Memory B cell (primary cell): ENCODE data around the gene C1orf21.

ENCODE experiments used
- ATAC-seq: fragments of 150-1000 bp; cut with Tn5 transposase; 2 replicates; pipeline ENCODE4 v1.10.0; 2021; ENCODE audit warnings: low read depth, mild to moderate bottlenecking, moderate library complexity
- DNase-seq, 2 donors: peaks; one replicate each; pipeline ENCODE4 v3.0.0; 2022; ENCODE audit warnings: low spot score in 2 of 2
- H3K27ac Mint-ChIP-seq: one replicate; pipeline ENCODE4 v1.8.0; 2022; ENCODE audit warnings: mild to moderate bottlenecking, moderate library complexity, mixed read lengths
- H3K27me3 Mint-ChIP-seq: one replicate; pipeline ENCODE4 v1.8.0; 2022; ENCODE audit warnings: mixed read lengths
- H3K36me3 Mint-ChIP-seq: one replicate; pipeline ENCODE4 v1.8.0; 2022; ENCODE audit warnings: mild to moderate bottlenecking, mixed read lengths
- H3K4me1 Mint-ChIP-seq: one replicate; pipeline ENCODE4 v1.8.0; 2022; ENCODE audit warnings: mixed read lengths
- H3K4me3 Mint-ChIP-seq: one replicate; pipeline ENCODE4 v1.8.0; 2022; ENCODE audit warnings: mild to moderate bottlenecking, moderate library complexity, mixed read lengths
- H3K9me3 Mint-ChIP-seq: one replicate; pipeline ENCODE4 v1.8.0; 2022; ENCODE audit warnings: mixed read lengths

The C1orf21 gene

GRCh38 chr1:184660462-184661191 is 273.8 kb downstream of the C1orf21 start:
- H3K4me3 Mint-ChIP-seq: no peak overlapping the region
- ATAC-seq (no peak), DNase-seq (no peak)
- H3K27ac Mint-ChIP-seq: no peak overlapping the region
- H3K27me3 Mint-ChIP-seq: peaks cover 11% of the 10 kb centered on the region
- H3K9me3 Mint-ChIP-seq: no peaks in the 10 kb centered on the region
- H3K4me1 Mint-ChIP-seq: no peaks in the 10 kb centered on the region
- H3K36me3 Mint-ChIP-seq: no peaks in the 10 kb centered on the region

- DNase-seq: no peak
- no peaks in the 10 kb centered on the region for H3K9me3 Mint-ChIP-seq
Measured at GRCh38 chr1:184661801-184662200, 275.0 kb downstream of the C1orf21 start.

GRCh38 chr1:184664042-184664660 is 277.3 kb downstream of the C1orf21 start:
- ATAC-seq: no peak
- H3K4me3 Mint-ChIP-seq: no peak overlapping the region
- no peak for DNase-seq
- no peak overlapping the region for H3K27ac Mint-ChIP-seq
- peaks cover 14% of the 10 kb centered on the region for H3K27me3 Mint-ChIP-seq
- H3K4me1 Mint-ChIP-seq: no peaks in the 10 kb centered on the region
- no peaks in the 10 kb centered on the region for H3K36me3 Mint-ChIP-seq
- H3K9me3 Mint-ChIP-seq: no peaks in the 10 kb centered on the region

More at GRCh38 chr1:184661801-184662200, 275.0 kb downstream of the C1orf21 start:
- Mint-ChIP-seq H3K27me3 (peaks cover 12% of the 10 kb centered on the region), H3K36me3 (no peaks in the 10 kb centered on the region), H3K4me1 (no peaks in the 10 kb centered on the region), H3K4me3 (no peak overlapping the region), H3K27ac (no peak overlapping the region)
- no peak for ATAC-seq

- Mint-ChIP-seq H3K4me3 (no peak overlapping the region), H3K36me3 (no peaks in the 10 kb centered on the region), H3K27me3 (peaks cover 14% of the 10 kb centered on the region), H3K27ac (no peak overlapping the region), H3K9me3 (no peaks in the 10 kb centered on the region), H3K4me1 (no peaks in the 10 kb centered on the region)
- no peak for DNase-seq
- ATAC-seq: no peak
Measured at GRCh38 chr1:184664661-184665060, 277.8 kb downstream of the C1orf21 start.

- Mint-ChIP-seq H3K4me1 (no peaks in the 10 kb centered on the region), H3K27ac (no peak overlapping the region), H3K27me3 (peaks cover 14% of the 10 kb centered on the region), H3K9me3 (no peaks in the 10 kb centered on the region), H3K4me3 (no peak overlapping the region), H3K36me3 (no peaks in the 10 kb centered on the region)
- DNase-seq (no peak), ATAC-seq (no peak)
Measured at GRCh38 chr1:184665360-184665759, 278.5 kb downstream of the C1orf21 start.

GRCh38 chr1:184669391-184669790 is 282.6 kb downstream of the C1orf21 start:
- Mint-ChIP-seq H3K36me3 (no peaks in the 10 kb centered on the region), H3K4me3 (no peak overlapping the region), H3K4me1 (no peaks in the 10 kb centered on the region), H3K27me3 (peaks cover 21% of the 10 kb centered on the region), H3K27ac (no peak overlapping the region), H3K9me3 (no peaks in the 10 kb centered on the region)
- no peak for ATAC-seq
- no peak for DNase-seq

GRCh38 chr1:184672013-184672726 is 285.3 kb downstream of the C1orf21 start:
- ATAC-seq: no peak
- no peaks in the 10 kb centered on the region for H3K36me3 Mint-ChIP-seq
- peaks cover 19% of the 10 kb centered on the region for H3K27me3 Mint-ChIP-seq
- no peak overlapping the region for H3K27ac Mint-ChIP-seq
- H3K9me3 Mint-ChIP-seq: peaks cover 6% of the 10 kb centered on the region
- no peak for DNase-seq
- H3K4me3 Mint-ChIP-seq: no peak overlapping the region
- no peaks in the 10 kb centered on the region for H3K4me1 Mint-ChIP-seq

- DNase-seq (no peak), ATAC-seq (no peak)
- Mint-ChIP-seq H3K27ac (no peak overlapping the region), H3K4me1 (no peaks in the 10 kb centered on the region), H3K36me3 (no peaks in the 10 kb centered on the region), H3K4me3 (no peak overlapping the region), H3K9me3 (peaks cover 6% of the 10 kb centered on the region), H3K27me3 (peaks cover 16% of the 10 kb centered on the region)
Measured at GRCh38 chr1:184673305-184673704, 286.5 kb downstream of the C1orf21 start.

GRCh38 chr1:184677344-184677743 is 290.5 kb downstream of the C1orf21 start:
- Mint-ChIP-seq H3K4me1 (no peaks in the 10 kb centered on the region), H3K9me3 (peaks cover 11% of the 10 kb centered on the region), H3K4me3 (no peak overlapping the region), H3K27ac (no peak overlapping the region), H3K36me3 (peaks cover 2% of the 10 kb centered on the region), H3K27me3 (peaks cover 10% of the 10 kb centered on the region)
- ATAC-seq (no peak), DNase-seq (no peak)
